ENCODE data around the gene GSE1. TPM values are rescaled to one million over a fixed set of nuclear protein-coding genes. Genes with fewer than 3 reads are reported as not detected.

GSE1 gene
- total RNA-seq, 1 experiment from 2014 or later: 1.9 TPM

- Histone ChIP-seq H3K4me3 (ENCODE audit: low read length) (no peak overlapping the region), H3K79me2 (ENCODE audit: low read length) (no peaks in the 10 kb centered on the region), H3K4me1 (ENCODE audit: low read length) (peaks cover 41% of the 10 kb centered on the region), H4K20me1 (ENCODE audit: insufficient read depth, low read depth, low read length) (peaks cover 13% of the 10 kb centered on the region; the same call in 1 of the 2 replicates), H3K9ac (ENCODE audit: low read length) (no peak overlapping the region), H3K27ac (ENCODE audit: low read length) (no peak overlapping the region), H3K27me3 (ENCODE audit: low read length) (0 out of 2 replicates have a peak, but pooled peaks cover 3% of the 10 kb centered on the region), H2AFZ (ENCODE audit: low read length) (no peak overlapping the region), H3K4me2 (ENCODE audit: low read depth, low read length, poor library complexity, severe bottlenecking) (no peak overlapping the region), H3K36me3 (ENCODE audit: insufficient read depth, low read length) (no peaks in the 10 kb centered on the region), H3K9me3 (ENCODE audit: low read length) (no peaks in the 10 kb centered on the region), H3K9me2 (replicated peaks; ENCODE audit: insufficient read depth, low read length) (no peaks in the 10 kb centered on the region)
- DNase-seq: no peak
These were observed 3.6 kb upstream of the GSE1 start for GRCh38 chr16:85609539-85609938.

- Histone ChIP-seq H3K9me2 (replicated peaks; ENCODE audit: insufficient read depth, low read length) (no peaks in the 10 kb centered on the region), H3K79me2 (ENCODE audit: low read length) (no peaks in the 10 kb centered on the region), H4K20me1 (ENCODE audit: insufficient read depth, low read depth, low read length) (peaks cover 13% of the 10 kb centered on the region; the same call in 1 of the 2 replicates), H2AFZ (ENCODE audit: low read length) (no peak overlapping the region), H3K9me3 (ENCODE audit: low read length) (no peaks in the 10 kb centered on the region), H3K27me3 (ENCODE audit: low read length) (0 out of 2 replicates have a peak, but pooled peaks cover 3% of the 10 kb centered on the region), H3K36me3 (ENCODE audit: insufficient read depth, low read length) (no peaks in the 10 kb centered on the region), H3K9ac (ENCODE audit: low read length) (no peak overlapping the region), H3K4me1 (ENCODE audit: low read length) (peaks cover 41% of the 10 kb centered on the region), H3K4me2 (ENCODE audit: low read depth, low read length, poor library complexity, severe bottlenecking) (peak overlapping the region; percentile 23), H3K4me3 (ENCODE audit: low read length) (no peak overlapping the region), H3K27ac (ENCODE audit: low read length) (no peak overlapping the region)
- no peak for DNase-seq
These were observed 3.1 kb upstream of the GSE1 start for GRCh38 chr16:85610059-85610445.

GRCh38 chr16:85610446-85611193 is 2.5 kb upstream of the GSE1 start:
- Histone ChIP-seq H4K20me1 (ENCODE audit: insufficient read depth, low read depth, low read length) (peaks cover 13% of the 10 kb centered on the region; the same call in 1 of the 2 replicates), H2AFZ (ENCODE audit: low read length) (no peak overlapping the region), H3K9ac (ENCODE audit: low read length) (no peak overlapping the region), H3K9me3 (ENCODE audit: low read length) (no peaks in the 10 kb centered on the region), H3K27me3 (ENCODE audit: low read length) (0 out of 2 replicates have a peak, but pooled peaks cover 3% of the 10 kb centered on the region), H3K4me2 (ENCODE audit: low read depth, low read length, poor library complexity, severe bottlenecking) (peak overlapping the region; percentile 23), H3K27ac (ENCODE audit: low read length) (no peak overlapping the region), H3K4me1 (ENCODE audit: low read length) (peaks cover 41% of the 10 kb centered on the region), H3K4me3 (ENCODE audit: low read length) (no peak overlapping the region), H3K36me3 (ENCODE audit: insufficient read depth, low read length) (no peaks in the 10 kb centered on the region), H3K79me2 (ENCODE audit: low read length) (no peaks in the 10 kb centered on the region), H3K9me2 (replicated peaks; ENCODE audit: insufficient read depth, low read length) (no peaks in the 10 kb centered on the region)
- DNase-seq: peak; percentile 91

DNA sequence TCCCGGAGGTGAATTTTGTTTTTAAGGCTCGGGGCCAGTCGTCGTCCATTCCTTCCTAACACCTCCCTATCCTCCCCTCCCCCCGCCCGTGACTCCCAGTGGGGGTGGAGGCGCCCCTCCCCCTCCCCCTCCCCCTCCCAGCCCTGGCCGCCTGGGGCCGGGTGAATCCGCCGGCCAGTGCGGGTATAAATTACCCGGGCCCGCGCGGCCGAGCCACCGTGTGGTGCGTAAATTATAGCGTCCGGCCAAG is 2.0 kb upstream of the GSE1 start:
- no peaks in the 10 kb centered on the region for H3K9me3 ChIP-seq (ENCODE audit: low read length)
- no peaks in the 10 kb centered on the region for H3K9me2 ChIP-seq (replicated peaks; ENCODE audit: insufficient read depth, low read length)
- H4K20me1 ChIP-seq (ENCODE audit: insufficient read depth, low read depth, low read length): peaks cover 13% of the 10 kb centered on the region; the same call in 1 of the 2 replicates
- H3K9ac ChIP-seq (ENCODE audit: low read length): no peak overlapping the region
- no peak overlapping the region for H2AFZ ChIP-seq (ENCODE audit: low read length)
- H3K4me1 ChIP-seq (ENCODE audit: low read length): peaks cover 41% of the 10 kb centered on the region
- H3K36me3 ChIP-seq (ENCODE audit: insufficient read depth, low read length): no peaks in the 10 kb centered on the region
- DNase-seq: no peak
- H3K27ac ChIP-seq (ENCODE audit: low read length): no peak overlapping the region
- no peak overlapping the region for H3K4me3 ChIP-seq (ENCODE audit: low read length)
- H3K4me2 ChIP-seq (ENCODE audit: low read depth, low read length, poor library complexity, severe bottlenecking): no peak overlapping the region
- H3K79me2 ChIP-seq (ENCODE audit: low read length): no peaks in the 10 kb centered on the region
- 0 out of 2 replicates have a peak, but pooled peaks cover 3% of the 10 kb centered on the region for H3K27me3 ChIP-seq (ENCODE audit: low read length)

GRCh38 chr16:85611444-85612190 is 1.5 kb upstream of the GSE1 start:
- Histone ChIP-seq H3K27me3 (ENCODE audit: low read length) (0 out of 2 replicates have a peak, but pooled peaks cover 3% of the 10 kb centered on the region), H2AFZ (ENCODE audit: low read length) (no peak overlapping the region), H3K4me2 (ENCODE audit: low read depth, low read length, poor library complexity, severe bottlenecking) (no peak overlapping the region), H3K27ac (ENCODE audit: low read length) (no peak overlapping the region), H3K36me3 (ENCODE audit: insufficient read depth, low read length) (no peaks in the 10 kb centered on the region), H3K9me2 (replicated peaks; ENCODE audit: insufficient read depth, low read length) (no peaks in the 10 kb centered on the region), H3K4me3 (ENCODE audit: low read length) (no peak overlapping the region), H3K9me3 (ENCODE audit: low read length) (no peaks in the 10 kb centered on the region), H3K4me1 (ENCODE audit: low read length) (peaks cover 39% of the 10 kb centered on the region), H3K79me2 (ENCODE audit: low read length) (no peaks in the 10 kb centered on the region), H4K20me1 (ENCODE audit: insufficient read depth, low read depth, low read length) (peaks cover 13% of the 10 kb centered on the region; the same call in 1 of the 2 replicates), H3K9ac (ENCODE audit: low read length) (no peak overlapping the region)
- no peak for DNase-seq

- Histone ChIP-seq H3K79me2 (ENCODE audit: low read length) (no peaks in the 10 kb centered on the region), H3K9me2 (replicated peaks; ENCODE audit: insufficient read depth, low read length) (no peaks in the 10 kb centered on the region)
These were observed 826 bp upstream of the GSE1 start for GRCh38 chr16:85612191-85612800.

DNA sequence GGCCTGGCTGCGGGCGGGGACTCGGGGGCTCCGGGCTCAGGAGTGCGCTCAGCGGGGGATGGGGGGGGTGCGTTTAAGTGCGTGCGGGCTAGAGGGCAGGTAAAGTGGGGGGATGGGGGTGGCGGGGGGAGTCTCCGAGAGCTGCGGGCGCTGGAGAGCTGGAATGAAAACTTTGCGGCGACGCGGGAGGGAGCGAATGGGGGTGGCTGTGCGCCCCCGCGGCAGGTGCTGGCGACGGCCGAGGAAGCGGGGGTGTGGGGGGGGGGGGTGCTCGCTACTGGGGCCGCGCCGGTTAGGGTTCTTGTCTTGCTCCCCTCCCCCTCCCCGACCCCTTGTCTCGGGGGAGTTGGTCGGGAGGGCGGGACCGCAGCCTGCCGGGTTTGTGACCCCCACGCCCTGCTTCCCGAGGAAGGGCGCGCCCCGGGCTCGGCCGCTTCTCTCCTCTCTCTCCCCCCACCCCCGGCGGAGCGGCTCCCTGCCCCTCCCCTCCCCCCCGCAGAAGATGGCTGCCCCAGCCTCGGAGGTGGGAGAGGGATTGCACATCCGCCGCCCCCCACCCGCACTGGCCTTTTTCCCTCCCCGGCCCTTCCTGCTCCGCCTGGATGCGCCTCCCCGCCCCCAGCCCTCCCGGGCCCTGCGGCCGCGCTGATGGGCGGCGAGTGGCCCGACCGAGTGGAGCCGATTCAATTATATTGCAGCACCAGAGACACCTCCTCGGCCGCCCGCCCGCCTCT is 649 bp downstream of the GSE1 start:
- H4K20me1 ChIP-seq (ENCODE audit: insufficient read depth, low read depth, low read length): 0 out of 2 replicates have a peak, but pooled peaks cover 4% of the 10 kb centered on the region
- H3K27ac ChIP-seq (ENCODE audit: low read length): no peak overlapping the region
- H3K9me3 ChIP-seq (ENCODE audit: low read length): no peaks in the 10 kb centered on the region
- DNase-seq: no peak
- no peaks in the 10 kb centered on the region for H3K79me2 ChIP-seq (ENCODE audit: low read length)
- H3K36me3 ChIP-seq (ENCODE audit: insufficient read depth, low read length): no peaks in the 10 kb centered on the region
- H3K4me3 ChIP-seq (ENCODE audit: low read length): peak overlapping the region; percentile 50
- no peak overlapping the region for H3K9ac ChIP-seq (ENCODE audit: low read length)
- no peak overlapping the region for H2AFZ ChIP-seq (ENCODE audit: low read length)
- H3K4me2 ChIP-seq (ENCODE audit: low read depth, low read length, poor library complexity, severe bottlenecking): peak overlapping the region; percentile 72
- H3K9me2 ChIP-seq (replicated peaks; ENCODE audit: insufficient read depth, low read length): no peaks in the 10 kb centered on the region
- peaks cover 24% of the 10 kb centered on the region for H3K4me1 ChIP-seq (ENCODE audit: low read length)
- H3K27me3 ChIP-seq (ENCODE audit: low read length): no peaks in the 10 kb centered on the region

More at GRCh38 chr16:85612191-85612800, 826 bp upstream of the GSE1 start:
- Histone ChIP-seq H2AFZ (ENCODE audit: low read length) (no peak overlapping the region), H3K4me2 (ENCODE audit: low read depth, low read length, poor library complexity, severe bottlenecking) (peak overlapping the region; percentile 72), H3K27ac (ENCODE audit: low read length) (no peak overlapping the region), H3K27me3 (ENCODE audit: low read length) (0 out of 2 replicates have a peak, but pooled peaks cover 3% of the 10 kb centered on the region), H3K36me3 (ENCODE audit: insufficient read depth, low read length) (no peaks in the 10 kb centered on the region), H3K4me3 (ENCODE audit: low read length) (peak overlapping the region; percentile 50; the same call in 1 of the 2 replicates), H3K9me3 (ENCODE audit: low read length) (no peaks in the 10 kb centered on the region), H3K4me1 (ENCODE audit: low read length) (peaks cover 32% of the 10 kb centered on the region), H3K9ac (ENCODE audit: low read length) (no peak overlapping the region), H4K20me1 (ENCODE audit: insufficient read depth, low read depth, low read length) (peaks cover 13% of the 10 kb centered on the region; the same call in 1 of the 2 replicates)
- DNase-seq: no peak

Data from Karpas-422 (cell line).